Uterus (tissue), 2 donors: Measurements from ENCODE around the gene COL5A1.

ENCODE experiments used
- CTCF ChIP-seq, 4 experiments: fragments of 200-600 bp in 2 of 4; fragments of 450-650 bp in 2 of 4; sonication (generic) in 2 of 4; IDR thresholded peaks; one replicate each; pipeline ENCODE4 v1.5.1; 2016 to 2019; ENCODE audit warnings: antibody characterized with exemption in 4 of 4, mild to moderate bottlenecking in 2 of 4, moderate library complexity in 1 of 4
- POLR2A ChIP-seq, 2 donors: fragments of 450-650 bp; IDR thresholded peaks; one replicate each; pipeline ENCODE4 v1.6.1; 2016; ENCODE audit warnings: antibody characterized with exemption in 2 of 2, mild to moderate bottlenecking in 1 of 2, moderate library complexity in 1 of 2

DNA sequence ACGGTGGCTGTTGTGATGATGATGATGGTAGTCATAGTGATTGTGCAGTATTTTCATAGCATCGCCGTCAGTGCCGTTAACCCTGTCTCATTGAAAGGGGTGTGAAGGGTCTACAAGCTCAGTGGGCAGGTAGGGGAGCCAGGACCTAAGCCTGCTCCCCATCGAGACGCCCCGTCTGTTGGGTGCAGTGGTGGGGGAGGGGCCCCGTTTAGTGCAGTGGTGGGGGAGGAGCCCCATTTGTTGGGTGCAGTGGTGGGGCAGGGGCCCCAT lies 68.6 kb downstream of the COL5A1 start:
- no peak for TF ChIP-seq POLR2A (IDR thresholded peaks at IDR 0.05)
- no peak for TF ChIP-seq CTCF (IDR thresholded peaks at IDR 0.05)
